ENCODE results near the gene GDPD2.

DNA sequence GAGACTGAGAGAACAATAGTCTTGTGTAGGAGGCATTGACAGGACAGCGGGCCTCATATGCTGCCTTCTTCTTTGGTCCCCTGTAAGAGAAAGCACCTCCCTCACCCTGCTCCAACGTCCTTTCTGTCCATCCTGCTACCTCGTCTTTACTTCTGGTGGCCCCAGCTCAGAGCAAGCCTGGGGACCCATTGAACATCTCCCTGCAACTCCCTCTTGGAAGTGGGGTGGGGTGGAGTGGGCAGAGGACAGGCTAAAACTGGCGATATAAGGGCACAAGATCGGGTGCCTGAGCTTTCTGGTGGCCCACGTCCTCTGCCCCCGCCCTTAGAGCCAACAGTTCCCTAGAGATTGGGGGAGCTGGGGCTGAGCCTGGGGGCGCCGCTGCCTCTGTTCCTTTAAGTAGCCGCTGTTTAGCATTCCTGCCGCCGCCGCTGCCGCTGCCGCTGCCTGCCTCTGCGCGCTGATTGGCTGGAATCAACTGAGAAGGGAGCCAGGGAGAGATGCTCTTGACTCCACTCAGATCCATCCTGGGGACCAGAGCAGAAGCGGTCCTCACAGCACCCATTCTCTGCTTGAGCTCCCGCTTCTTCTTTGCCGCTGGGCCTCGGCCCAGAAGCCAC, 21.3 kb downstream of the GDPD2 start, which contains the start of gene DLG3:
- TF ChIP-seq, protein P1, sequence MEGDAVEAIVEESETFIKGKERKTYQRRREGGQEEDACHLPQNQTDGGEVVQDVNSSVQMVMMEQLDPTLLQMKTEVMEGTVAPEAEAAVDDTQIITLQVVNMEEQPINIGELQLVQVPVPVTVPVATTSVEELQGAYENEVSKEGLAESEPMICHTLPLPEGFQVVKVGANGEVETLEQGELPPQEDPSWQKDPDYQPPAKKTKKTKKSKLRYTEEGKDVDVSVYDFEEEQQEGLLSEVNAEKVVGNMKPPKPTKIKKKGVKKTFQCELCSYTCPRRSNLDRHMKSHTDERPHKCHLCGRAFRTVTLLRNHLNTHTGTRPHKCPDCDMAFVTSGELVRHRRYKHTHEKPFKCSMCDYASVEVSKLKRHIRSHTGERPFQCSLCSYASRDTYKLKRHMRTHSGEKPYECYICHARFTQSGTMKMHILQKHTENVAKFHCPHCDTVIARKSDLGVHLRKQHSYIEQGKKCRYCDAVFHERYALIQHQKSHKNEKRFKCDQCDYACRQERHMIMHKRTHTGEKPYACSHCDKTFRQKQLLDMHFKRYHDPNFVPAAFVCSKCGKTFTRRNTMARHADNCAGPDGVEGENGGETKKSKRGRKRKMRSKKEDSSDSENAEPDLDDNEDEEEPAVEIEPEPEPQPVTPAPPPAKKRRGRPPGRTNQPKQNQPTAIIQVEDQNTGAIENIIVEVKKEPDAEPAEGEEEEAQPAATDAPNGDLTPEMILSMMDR (tag by site-specific recombination; IDR thresholded peaks at IDR 0.05): no peak
- TF ChIP-seq ZNF513 (tag by site-specific recombination; IDR thresholded peaks at IDR 0.05) (no peak), YY1 (tag by site-specific recombination; IDR thresholded peaks at IDR 0.05) (no peak), ZNF274 (IDR thresholded peaks at IDR 0.05; ENCODE audit: low read length) (no peak), ZNF274 (tag by site-specific recombination; IDR thresholded peaks at IDR 0.05; ENCODE audit: borderline replicate concordance) (no peak), ZNF629 (tag by site-specific recombination; IDR thresholded peaks at IDR 0.05) (no peak), ZNF530 (tag by site-specific recombination; IDR thresholded peaks at IDR 0.05; ENCODE audit: low read depth) (no peak), ZSCAN16 (tag by site-specific recombination; IDR thresholded peaks at IDR 0.05) (no peak), ZNF830 (tag by site-specific recombination; IDR thresholded peaks at IDR 0.05; ENCODE audit: low read depth) (no peak)
